Adrenal gland (tissue), 12 donors: ENCODE measurements around the gene PAPOLB. TPM values are rescaled to one million over a fixed set of nuclear protein-coding genes. Genes with fewer than 3 reads are reported as not detected.

Experiments
- DNase-seq, 7 donors: peaks; one replicate each; pipeline ENCODE4 v3.0.0-alpha.2; 2019 to 2020
- H3K27ac ChIP-seq, 5 donors: fragments of 200-600 bp; sonication (generic) in 4 of 5; 1 replicate in 3 of 5; 2 replicates in 2 of 5; pipeline versions ENCODE4 v1.5.1 to v1.8.0; 2016 to 2020; ENCODE audit warnings: mild to moderate bottlenecking in 1 of 5
- H3K27me3 ChIP-seq: fragments of 200-600 bp; 2 replicates; pipeline ENCODE4 v1.8.0; 2021
- H3K36me3 ChIP-seq, 2 donors: fragments of 200-600 bp; replicated peaks in 1 of 2; 1 replicate in 1 of 2; 2 replicates in 1 of 2; pipeline versions ENCODE4 v1.5.1 to v1.8.0; 2018 to 2022
- H3K4me1 ChIP-seq, 2 donors: fragments of 200-600 bp; replicated peaks in 1 of 2; 1 replicate in 1 of 2; 2 replicates in 1 of 2; pipeline versions ENCODE4 v1.5.1 to v1.8.0; 2018 to 2021
- H3K4me3 ChIP-seq, 4 donors: fragments of 200-600 bp; sonication (generic) in 3 of 4; one replicate each; pipeline ENCODE4 v1.5.1; 2016 to 2018
- H3K9me3 ChIP-seq, 3 donors: fragments of 200-600 bp; sonication (generic) in 1 of 3; replicated peaks in 1 of 3; 1 replicate in 2 of 3; 2 replicates in 1 of 3; pipeline versions ENCODE4 v1.5.1 to v1.8.0; 2016 to 2021
- POLR2A ChIP-seq, 2 donors: fragments of 450-650 bp; IDR thresholded peaks; one replicate each; pipeline ENCODE4 v1.6.1; 2017; ENCODE audit warnings: antibody characterized with exemption in 2 of 2, mild to moderate bottlenecking in 2 of 2, moderate library complexity in 1 of 2
- WGBS, 4 donors: extraction: QIAGEN DNeasy Blood & Tissue Kit in 2 of 4; methylation state at CpG; one replicate each; pipeline versions ENCODE4 v1.1.5 to v1.1.7; 2013 to 2017; 5-methylcytosine and 5-hydroxymethylcytosine counted together
- intact Hi-C, 2 donors: fragments of 100-400 bp; cut with DNase I; formaldehyde crosslinking; loops; one replicate each; pipeline versions ENCODE4 v1.14.1 to v1.15.0; 2022 to 2023
- polyA plus RNA-seq, 3 donors: library from polyadenylated mRNA; stranded (reverse); fragments of 200-250 nt in 2 of 3; fragments of 350-450 nt in 1 of 3; fragmentation: Illumina TruSeq in 1 of 3; extraction: RNeasy Lipid Tissue Mini Kit (QIAGEN cat#74804) in 1 of 3; gene quantifications; one replicate each; pipeline ENCODE4 v1.2.3, GENCODE V29; 2013 to 2014
- total RNA-seq, 9 donors: library from RNA; depleted of rRNA in 4 of 9; stranded (reverse); fragments of >200 nt in 4 of 9; fragments of 120-200 nt in 1 of 9; fragmentation: NEBNext Ultra II Directional in 1 of 9; extraction: Animal tissue kit (Norgen Biotek cat#: 25700) in 1 of 9; gene quantifications; one replicate each; pipeline versions ENCODE4 v1.1.0 to v1.2.4, GENCODE V29; 2013 to 2023
- TF ChIP-seq, protein P1 (sequence below), 6 experiments: fragments of 450-650 bp in 4 of 6; fragments of 200-600 bp in 2 of 6; sonication (generic) in 1 of 6; IDR thresholded peaks; 1 replicate in 5 of 6; 2 replicates in 1 of 6; pipeline versions ENCODE4 v1.5.1 to v1.8.0; 2016 to 2021; ENCODE audit warnings: antibody characterized with exemption in 6 of 6, mild to moderate bottlenecking in 2 of 6, moderate library complexity in 1 of 6
- donor health status: healthy with polysubstance abuse.
- donor health status: Bipolar disorder and iron deficiency.
- donor health status: DM: yes; HTN: yes; CAD: no.
- donor health status: DM: no; HTN: no; CAD: no.
- donor health status: DM: no; HTN: no; CAD: no.
- donor health status: DM: yes; HTN: yes; CAD: no.

PAPOLB gene
- total and polyA plus RNA-seq, 12 donors = 0.04 to 0.11 (median 0.08) TPM; not detected in 9

- intact Hi-C loops = no loop called here
- Histone ChIP-seq H3K4me1 (peaks cover 0 to 8% of the 10 kb centered on the region in 2 donors), H3K27ac (no peak overlapping the region), H3K9me3 (no peaks in the 10 kb centered on the region), H3K27me3 (peaks cover 8% of the 10 kb centered on the region), H3K36me3 (no peaks in the 10 kb centered on the region), H3K4me3 (no peak overlapping the region)
- no peak for DNase-seq
- TF ChIP-seq, protein P1, sequence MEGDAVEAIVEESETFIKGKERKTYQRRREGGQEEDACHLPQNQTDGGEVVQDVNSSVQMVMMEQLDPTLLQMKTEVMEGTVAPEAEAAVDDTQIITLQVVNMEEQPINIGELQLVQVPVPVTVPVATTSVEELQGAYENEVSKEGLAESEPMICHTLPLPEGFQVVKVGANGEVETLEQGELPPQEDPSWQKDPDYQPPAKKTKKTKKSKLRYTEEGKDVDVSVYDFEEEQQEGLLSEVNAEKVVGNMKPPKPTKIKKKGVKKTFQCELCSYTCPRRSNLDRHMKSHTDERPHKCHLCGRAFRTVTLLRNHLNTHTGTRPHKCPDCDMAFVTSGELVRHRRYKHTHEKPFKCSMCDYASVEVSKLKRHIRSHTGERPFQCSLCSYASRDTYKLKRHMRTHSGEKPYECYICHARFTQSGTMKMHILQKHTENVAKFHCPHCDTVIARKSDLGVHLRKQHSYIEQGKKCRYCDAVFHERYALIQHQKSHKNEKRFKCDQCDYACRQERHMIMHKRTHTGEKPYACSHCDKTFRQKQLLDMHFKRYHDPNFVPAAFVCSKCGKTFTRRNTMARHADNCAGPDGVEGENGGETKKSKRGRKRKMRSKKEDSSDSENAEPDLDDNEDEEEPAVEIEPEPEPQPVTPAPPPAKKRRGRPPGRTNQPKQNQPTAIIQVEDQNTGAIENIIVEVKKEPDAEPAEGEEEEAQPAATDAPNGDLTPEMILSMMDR (IDR thresholded peaks at IDR 0.05) = no peak
- TF ChIP-seq POLR2A (IDR thresholded peaks at IDR 0.05) = no peak
- WGBS, 4 donors = 83 to 89% (median 84%) methylated on average over 24 to 27 of the region's 27 CpGs
Observed at GRCh38 chr7:4879396-4880081, 17.7 kb upstream of the PAPOLB start.

DNA sequence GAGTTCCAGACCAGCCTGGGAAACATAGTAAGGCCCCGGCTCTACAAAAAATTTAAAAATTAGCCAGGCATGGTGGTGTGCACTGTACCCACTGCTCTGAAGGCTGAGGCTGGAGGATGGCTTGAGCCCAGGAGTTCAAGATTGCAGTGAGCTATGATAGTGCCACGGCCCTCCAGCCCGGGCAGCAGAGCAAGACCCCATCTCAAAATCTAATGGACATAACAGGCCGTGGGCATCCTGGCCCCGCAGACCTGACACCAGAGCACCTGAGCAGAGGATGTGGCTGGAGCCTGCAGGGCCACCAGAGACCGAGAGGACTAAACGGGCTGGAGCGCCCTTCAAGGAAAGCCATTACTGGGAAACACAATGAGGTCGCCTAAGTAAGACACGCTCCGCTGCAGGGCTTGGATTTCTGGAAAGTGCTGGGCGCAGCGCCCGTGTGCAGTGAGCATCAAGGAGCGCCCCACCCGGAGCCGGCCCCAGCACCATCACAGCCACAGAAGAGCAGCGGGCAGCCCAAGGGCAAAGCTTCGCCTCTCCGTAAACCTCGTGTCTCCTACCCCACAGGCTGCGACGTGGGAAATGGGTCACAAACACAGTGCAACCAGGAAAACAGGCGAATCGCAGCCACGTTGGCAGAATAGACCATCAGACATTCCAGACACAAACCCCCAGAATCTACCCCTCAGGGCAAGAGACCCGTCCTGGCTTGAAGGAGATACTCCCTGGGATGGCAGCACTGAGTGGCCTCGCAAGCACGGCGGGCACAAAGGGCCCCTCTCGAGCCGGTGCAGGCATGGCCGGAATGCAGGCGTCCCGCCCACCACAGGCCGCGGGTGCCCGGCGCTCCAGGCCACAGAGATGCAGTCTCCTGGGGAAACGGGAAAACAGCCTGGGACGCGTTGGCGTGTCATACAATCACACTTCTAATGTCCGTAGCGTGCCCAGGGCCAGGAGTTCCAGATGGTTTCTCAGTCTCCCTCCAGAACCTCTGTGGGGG lies 16.8 kb upstream of the PAPOLB start:
- Histone ChIP-seq H3K9me3 (no peaks in the 10 kb centered on the region), H3K27ac (no peak overlapping the region), H3K4me1 (peaks cover 0 to 8% of the 10 kb centered on the region in 2 donors), H3K36me3 (no peaks in the 10 kb centered on the region), H3K4me3 (no peak overlapping the region), H3K27me3 (peaks cover 8% of the 10 kb centered on the region)
- no peak for DNase-seq
- TF ChIP-seq, protein P1 (IDR thresholded peaks at IDR 0.05) = no peak
- no peak for TF ChIP-seq POLR2A (IDR thresholded peaks at IDR 0.05)
- intact Hi-C loops = no loop called here
- 80 to 90% (median 87%) methylated on average over 21 to 45 of the region's 45 CpGs for WGBS, 4 donors

GRCh38 chr7:4876586-4876985 lies 14.8 kb upstream of the PAPOLB start:
- no peak overlapping the region for H3K4me3 ChIP-seq
- no peaks in the 10 kb centered on the region for H3K4me1 ChIP-seq
- DNase-seq = no peak
- no peaks in the 10 kb centered on the region for H3K27me3 ChIP-seq
- no peaks in the 10 kb centered on the region for H3K36me3 ChIP-seq
- WGBS, 4 donors = 94 to 96% (median 95%) methylated on average over 15 to 18 of the region's 18 CpGs
- no peak overlapping the region for H3K27ac ChIP-seq
- intact Hi-C loops = no loop called here
- TF ChIP-seq, protein P1 (IDR thresholded peaks at IDR 0.05) = no peak
- TF ChIP-seq POLR2A (IDR thresholded peaks at IDR 0.05) = no peak
- no peaks in the 10 kb centered on the region for H3K9me3 ChIP-seq

- Histone ChIP-seq H3K27me3 (no peaks in the 10 kb centered on the region), H3K9me3 (no peaks in the 10 kb centered on the region), H3K4me3 (no peak overlapping the region), H3K4me1 (no peaks in the 10 kb centered on the region), H3K27ac (no peak overlapping the region), H3K36me3 (no peaks in the 10 kb centered on the region)
- WGBS, 4 donors = 88 to 94% (median 93%) methylated on average over 15 of the region's 15 CpGs
- TF ChIP-seq, protein P1 (IDR thresholded peaks at IDR 0.05) = no peak
- TF ChIP-seq POLR2A (IDR thresholded peaks at IDR 0.05) = no peak
- no peak for DNase-seq
- intact Hi-C loops = no loop called here
Observed at GRCh38 chr7:4875391-4875790, 13.6 kb upstream of the PAPOLB start.
